GM15510 (cell line): Measurements from ENCODE around the gene HECTD1.

Experiments used
- POLR2A ChIP-seq: IDR thresholded peaks from 3 replicates; pipeline ENCODE4 v1.6.1; 2011; ENCODE audit warnings: borderline replicate concordance; ENCODE audit not compliant: insufficient read length; ENCODE audit errors: extremely low read depth

The HECTD1 gene

DNA sequence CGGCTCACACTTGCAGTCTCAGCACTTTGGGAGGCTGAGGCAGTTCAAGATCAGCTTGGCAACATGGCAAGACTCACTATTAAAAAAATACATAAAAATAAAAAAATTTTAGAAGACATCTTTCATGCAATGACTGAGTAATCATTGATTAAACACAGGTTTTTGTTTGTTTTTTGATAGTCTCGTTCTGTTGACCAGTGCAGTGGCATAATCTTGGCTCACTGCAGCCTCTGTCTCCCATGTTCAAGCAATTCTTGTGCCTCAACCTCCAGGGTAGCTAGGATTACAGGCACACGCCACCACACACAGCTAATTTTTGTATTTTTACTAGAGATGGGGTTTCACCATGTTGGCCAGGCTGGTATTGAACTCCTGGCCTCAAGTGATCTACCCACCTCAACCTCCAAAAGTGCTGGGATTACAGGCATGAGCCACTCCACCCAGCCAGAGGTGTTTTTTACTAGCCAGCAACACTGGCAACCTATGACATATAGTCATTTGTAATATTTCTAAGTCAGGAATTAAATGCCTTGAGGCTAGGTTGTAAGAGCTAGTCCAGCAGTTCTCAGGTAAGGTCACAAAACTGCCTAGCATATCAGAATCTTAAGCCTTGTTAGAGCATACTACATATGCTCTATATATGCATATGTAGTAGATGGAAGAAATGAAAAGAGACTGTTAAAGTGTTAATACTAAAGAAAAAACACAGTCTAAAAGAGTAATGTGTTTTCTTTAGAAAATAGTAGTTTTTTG, 27.1 kb downstream of the HECTD1 start:
- TF ChIP-seq POLR2A = no peak

GRCh38 chr14:31174433-31174832, 33.2 kb downstream of the HECTD1 start:
- TF ChIP-seq POLR2A = no peak

- TF ChIP-seq POLR2A = no peak
These were observed 34.3 kb downstream of the HECTD1 start for GRCh38 chr14:31173120-31173837.

DNA sequence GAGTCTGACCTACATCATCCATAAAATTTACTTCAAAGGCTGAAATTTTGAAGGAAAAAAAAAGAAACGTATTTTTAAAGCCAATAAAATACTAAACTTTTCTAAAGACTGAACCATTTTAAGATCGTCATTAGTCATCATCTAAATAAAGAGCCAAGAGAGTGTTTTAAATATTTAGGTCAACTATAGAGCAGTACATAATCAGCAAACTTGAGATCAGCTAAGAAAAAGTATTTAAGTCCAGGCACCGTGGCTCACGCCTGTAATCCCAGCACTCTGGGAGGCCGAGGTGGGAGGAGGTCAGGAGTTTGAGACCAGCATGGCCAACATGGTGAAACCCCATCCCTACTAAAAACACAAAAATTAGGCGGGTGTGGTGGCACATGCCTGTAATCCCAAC, 35.5 kb downstream of the HECTD1 start:
- TF ChIP-seq POLR2A = no peak

GRCh38 chr14:31170411-31170810, 37.2 kb downstream of the HECTD1 start:
- no peak for TF ChIP-seq POLR2A

- TF ChIP-seq POLR2A = no peak
These were observed 37.7 kb downstream of the HECTD1 start for GRCh38 chr14:31169877-31170276.

DNA sequence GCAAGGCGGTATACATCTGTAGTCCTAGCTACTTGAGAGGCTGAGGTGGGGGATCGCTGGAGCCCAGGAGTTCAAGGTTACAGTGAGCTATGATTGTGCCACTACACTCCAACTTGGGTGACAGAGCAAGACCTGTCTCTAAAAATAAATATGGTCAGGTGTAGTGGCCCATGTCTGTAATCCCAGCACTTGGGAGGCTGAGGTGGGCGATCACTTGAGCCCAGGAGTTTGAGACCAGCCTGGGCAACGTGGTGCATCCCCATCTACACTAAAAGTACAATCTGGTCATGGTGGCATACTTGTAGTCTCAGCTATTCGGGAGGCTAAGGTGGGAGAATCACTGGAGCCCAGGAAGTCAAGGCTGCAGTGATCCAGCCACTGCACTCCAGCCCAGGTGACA, 40.6 kb downstream of the HECTD1 start:
- TF ChIP-seq POLR2A = no peak

- no peak for TF ChIP-seq POLR2A
These were observed 41.4 kb downstream of the HECTD1 start for GRCh38 chr14:31166271-31166561.

DNA sequence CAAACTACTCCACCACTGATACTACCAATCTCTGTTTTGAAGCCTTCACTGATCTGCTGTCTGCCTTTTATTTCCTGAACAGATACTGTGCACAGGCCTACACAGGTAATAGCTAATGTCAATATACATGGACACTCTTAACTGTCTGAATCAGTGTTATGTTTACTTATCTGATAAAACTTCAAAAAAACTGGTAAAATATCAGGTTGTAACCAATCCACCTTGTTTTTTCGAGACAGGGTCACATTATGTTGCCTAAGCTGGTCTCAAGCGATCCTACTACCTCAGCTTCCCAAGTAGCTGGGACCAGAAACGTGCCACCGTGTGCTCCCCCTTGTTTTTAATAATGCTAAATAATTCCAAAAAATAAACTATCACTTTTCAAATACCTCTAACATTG, 43.5 kb downstream of the HECTD1 start:
- TF ChIP-seq POLR2A = no peak

- no peak for TF ChIP-seq POLR2A
These were observed 44.5 kb downstream of the HECTD1 start for GRCh38 chr14:31162910-31163649.

DNA sequence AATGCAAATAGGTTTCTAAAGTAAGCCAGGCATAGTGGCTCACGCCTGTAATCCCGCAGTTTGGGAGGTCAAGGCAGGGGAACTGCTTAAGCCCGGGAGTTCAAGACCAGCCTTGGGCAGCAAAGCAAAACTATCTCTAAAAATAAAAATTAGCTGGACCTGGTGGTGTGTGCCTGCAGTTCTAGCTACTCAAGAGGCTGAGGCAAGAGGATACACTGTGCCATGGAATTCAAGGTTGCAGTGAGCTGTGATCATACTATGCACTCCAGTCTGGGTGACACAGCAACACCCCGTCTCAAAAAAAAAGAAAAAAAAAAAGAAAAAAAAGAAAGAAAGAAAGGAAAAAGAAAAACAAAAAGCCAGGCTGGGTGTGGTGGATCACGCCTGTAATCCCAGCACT, 46.3 kb downstream of the HECTD1 start:
- no peak for TF ChIP-seq POLR2A

DNA sequence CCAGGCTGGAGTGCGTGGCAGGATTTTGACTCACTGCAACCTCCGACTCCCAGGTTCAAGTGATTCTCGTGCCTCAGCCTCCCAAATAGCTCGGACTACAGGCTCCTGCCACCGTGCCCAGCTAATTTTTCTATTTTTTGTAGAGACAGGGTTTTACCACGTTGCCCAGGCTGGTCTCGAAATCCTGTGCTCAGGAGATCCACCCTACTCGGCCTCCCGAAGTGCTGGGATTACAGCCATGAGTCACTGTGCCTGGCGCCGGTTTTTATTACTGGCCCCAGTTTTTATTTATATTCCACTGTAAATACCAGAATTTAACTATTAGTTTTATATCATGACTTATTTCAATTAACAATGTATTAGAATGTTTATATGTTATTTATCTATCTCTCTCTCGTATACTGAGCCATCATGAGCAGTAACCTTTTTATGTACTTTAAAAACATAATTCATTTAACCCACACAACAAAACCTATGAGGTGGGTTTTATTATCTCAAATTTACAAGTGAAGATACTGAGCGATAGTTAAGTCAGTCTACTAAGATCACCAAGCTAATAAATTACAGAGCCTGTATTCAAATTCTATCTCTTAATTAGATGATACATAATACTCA, 47.8 kb downstream of the HECTD1 start:
- no peak for TF ChIP-seq POLR2A

DNA sequence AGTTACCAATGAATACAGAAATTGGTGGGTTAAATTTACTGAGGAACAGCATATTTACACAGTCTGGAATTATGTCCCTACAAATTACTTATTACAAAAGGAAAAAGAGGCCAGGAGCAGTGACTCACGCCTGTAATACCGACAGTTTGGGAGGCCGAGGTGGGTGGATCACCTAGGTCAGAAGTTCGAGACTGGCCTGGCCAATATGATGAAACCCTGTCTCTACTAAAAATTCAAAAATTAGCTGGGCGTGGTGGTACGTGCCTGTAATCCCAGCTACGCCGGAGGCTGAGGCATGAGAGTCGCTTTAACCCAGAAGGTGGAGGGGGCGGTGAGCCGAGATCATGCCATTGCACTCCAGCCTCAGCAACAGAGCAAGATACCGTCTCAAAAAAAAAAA, 52.6 kb downstream of the HECTD1 start:
- no peak for TF ChIP-seq POLR2A

DNA sequence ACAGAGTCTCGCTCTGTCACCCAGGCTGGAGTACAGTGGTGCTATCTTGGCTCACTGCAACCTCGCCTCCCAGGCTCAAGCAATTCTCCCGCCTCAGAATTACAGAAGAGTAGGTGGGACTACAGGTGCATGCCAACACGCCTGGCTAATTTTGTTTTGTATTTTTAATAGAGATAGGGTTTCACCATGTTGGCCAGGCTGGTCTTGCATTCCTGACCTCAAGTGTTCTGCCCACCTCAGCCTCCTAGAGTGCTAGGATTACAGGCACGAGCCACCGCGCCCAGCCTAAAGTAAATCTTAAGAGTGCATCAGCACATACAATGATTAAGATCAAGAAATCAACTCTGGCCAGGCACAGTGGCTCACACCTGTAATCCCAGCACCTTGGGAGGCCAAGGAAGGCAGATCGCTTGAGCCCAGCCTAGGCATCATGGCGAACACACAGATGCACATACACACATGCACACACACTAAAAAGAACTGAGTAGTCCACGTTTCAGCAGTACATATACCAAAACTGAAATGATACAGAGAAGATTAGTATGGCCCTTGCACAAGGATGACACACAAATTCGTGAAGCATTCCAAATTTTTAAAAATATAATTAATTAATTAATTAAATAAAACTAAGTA, 65.0 kb downstream of the HECTD1 start:
- TF ChIP-seq POLR2A = no peak
